SW480 (cell line): ENCODE measurements around the gene ECEL1.

Source experiments
- DNase-seq: peaks from one replicate; pipeline ENCODE4 v3.0.0-alpha.2; 2016; ENCODE audit warnings: low spot score

Gene ECEL1

GRCh38 chr2:232483923-232484627, 3.6 kb downstream of the ECEL1 start:
- no peak for DNase-seq

GRCh38 chr2:232483311-232483922, 4.2 kb downstream of the ECEL1 start:
- DNase-seq: no peak

GRCh38 chr2:232482301-232483238, 5.1 kb downstream of the ECEL1 start:
- DNase-seq: no peak

GRCh38 chr2:232481322-232482140, 6.1 kb downstream of the ECEL1 start:
- no peak for DNase-seq

GRCh38 chr2:232480201-232481190, 7.1 kb downstream of the ECEL1 start:
- no peak for DNase-seq

- DNase-seq: no peak
Measured at GRCh38 chr2:232479341-232480200, 8.1 kb downstream of the ECEL1 start.

GRCh38 chr2:232478571-232479340, 8.9 kb downstream of the ECEL1 start:
- DNase-seq: no peak

- DNase-seq: no peak
Measured at GRCh38 chr2:232477751-232478510, 9.7 kb downstream of the ECEL1 start.

- DNase-seq: no peak
Measured at GRCh38 chr2:232476791-232477190, 10.8 kb downstream of the ECEL1 start.

- DNase-seq: no peak
Measured at GRCh38 chr2:232476045-232476444, 11.6 kb downstream of the ECEL1 start.

GRCh38 chr2:232473467-232473890, 14.2 kb downstream of the ECEL1 start:
- peak; percentile 64 for DNase-seq

- no peak for DNase-seq
Measured at GRCh38 chr2:232466221-232466620, 21.4 kb downstream of the ECEL1 start.

GRCh38 chr2:232465061-232465460, 22.6 kb downstream of the ECEL1 start:
- no peak for DNase-seq

- DNase-seq: no peak
Measured at GRCh38 chr2:232464544-232464885, 23.1 kb downstream of the ECEL1 start.

- no peak for DNase-seq
Measured at GRCh38 chr2:232463701-232464543, 23.7 kb downstream of the ECEL1 start.

GRCh38 chr2:232460171-232460570, 27.5 kb downstream of the ECEL1 start:
- no peak for DNase-seq

GRCh38 chr2:232459419-232460035, 28.1 kb downstream of the ECEL1 start:
- DNase-seq: no peak
